ENCODE data around the gene THUMPD2.

The THUMPD2 gene, protein sequence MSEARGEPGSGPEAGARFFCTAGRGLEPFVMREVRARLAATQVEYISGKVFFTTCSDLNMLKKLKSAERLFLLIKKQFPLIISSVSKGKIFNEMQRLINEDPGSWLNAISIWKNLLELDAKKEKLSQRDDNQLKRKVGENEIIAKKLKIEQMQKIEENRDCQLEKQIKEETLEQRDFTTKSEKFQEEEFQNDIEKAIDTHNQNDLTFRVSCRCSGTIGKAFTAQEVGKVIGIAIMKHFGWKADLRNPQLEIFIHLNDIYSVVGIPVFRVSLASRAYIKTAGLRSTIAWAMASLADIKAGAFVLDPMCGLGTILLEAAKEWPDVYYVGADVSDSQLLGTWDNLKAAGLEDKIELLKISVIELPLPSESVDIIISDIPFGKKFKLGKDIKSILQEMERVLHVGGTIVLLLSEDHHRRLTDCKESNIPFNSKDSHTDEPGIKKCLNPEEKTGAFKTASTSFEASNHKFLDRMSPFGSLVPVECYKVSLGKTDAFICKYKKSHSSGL

DNA sequence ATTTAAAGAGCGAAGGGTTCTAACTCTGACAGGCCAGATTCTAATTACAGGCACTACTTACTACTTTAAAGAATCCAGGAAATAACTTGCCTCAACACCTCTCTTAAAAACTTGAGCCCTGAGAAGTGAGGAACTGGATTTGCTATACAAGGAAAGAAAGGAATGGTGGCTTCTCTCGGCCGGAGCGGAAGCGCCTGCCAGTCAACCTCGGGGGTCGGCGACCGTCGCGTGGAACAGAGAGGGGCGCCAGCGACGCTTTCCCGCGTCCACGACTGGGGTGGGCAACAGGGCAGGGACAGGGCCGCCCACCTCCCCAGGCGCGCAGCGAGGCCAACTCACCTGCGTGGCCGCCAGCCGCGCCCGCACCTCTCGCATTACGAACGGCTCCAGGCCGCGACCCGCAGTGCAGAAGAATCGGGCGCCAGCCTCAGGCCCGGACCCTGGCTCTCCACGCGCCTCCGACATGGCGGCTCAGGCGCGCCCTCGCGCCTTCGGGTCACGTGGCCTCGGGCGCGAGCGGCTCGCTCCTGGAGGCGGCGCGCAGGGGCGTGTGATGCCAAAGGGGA lies at the start of gene THUMPD2:
Gene THUMPD2, minus strand, starts transcription at position 484 of the 566 bp plus-strand sequence. Its CDS starts 19 bp downstream, at position 465.
- H3K27ac ChIP-seq: peak within 1 kb of the TSS; percentile 51
- TF ChIP-seq, protein P1, sequence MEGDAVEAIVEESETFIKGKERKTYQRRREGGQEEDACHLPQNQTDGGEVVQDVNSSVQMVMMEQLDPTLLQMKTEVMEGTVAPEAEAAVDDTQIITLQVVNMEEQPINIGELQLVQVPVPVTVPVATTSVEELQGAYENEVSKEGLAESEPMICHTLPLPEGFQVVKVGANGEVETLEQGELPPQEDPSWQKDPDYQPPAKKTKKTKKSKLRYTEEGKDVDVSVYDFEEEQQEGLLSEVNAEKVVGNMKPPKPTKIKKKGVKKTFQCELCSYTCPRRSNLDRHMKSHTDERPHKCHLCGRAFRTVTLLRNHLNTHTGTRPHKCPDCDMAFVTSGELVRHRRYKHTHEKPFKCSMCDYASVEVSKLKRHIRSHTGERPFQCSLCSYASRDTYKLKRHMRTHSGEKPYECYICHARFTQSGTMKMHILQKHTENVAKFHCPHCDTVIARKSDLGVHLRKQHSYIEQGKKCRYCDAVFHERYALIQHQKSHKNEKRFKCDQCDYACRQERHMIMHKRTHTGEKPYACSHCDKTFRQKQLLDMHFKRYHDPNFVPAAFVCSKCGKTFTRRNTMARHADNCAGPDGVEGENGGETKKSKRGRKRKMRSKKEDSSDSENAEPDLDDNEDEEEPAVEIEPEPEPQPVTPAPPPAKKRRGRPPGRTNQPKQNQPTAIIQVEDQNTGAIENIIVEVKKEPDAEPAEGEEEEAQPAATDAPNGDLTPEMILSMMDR (IDR thresholded peaks at IDR 0.05): no peak
- H3K4me1 ChIP-seq (ENCODE audit: control insufficient read depth in 1 of 2, insufficient read depth in 1 of 2, low read depth in 1 of 2, low read length in 1 of 2): peaks cover 29 to 31% of the 10 kb centered on the region in 2 experiments
- H3K36me3 ChIP-seq: no peaks in the 10 kb centered on the region
- peak within 1 kb of the TSS; percentile 65 for H3K4me3 ChIP-seq (ENCODE audit: low read depth in 1 of 2, low read length in 1 of 2)
- no peaks in the 10 kb centered on the region for H3K27me3 ChIP-seq
- H3K9me3 ChIP-seq: no peaks in the 10 kb centered on the region

DNA sequence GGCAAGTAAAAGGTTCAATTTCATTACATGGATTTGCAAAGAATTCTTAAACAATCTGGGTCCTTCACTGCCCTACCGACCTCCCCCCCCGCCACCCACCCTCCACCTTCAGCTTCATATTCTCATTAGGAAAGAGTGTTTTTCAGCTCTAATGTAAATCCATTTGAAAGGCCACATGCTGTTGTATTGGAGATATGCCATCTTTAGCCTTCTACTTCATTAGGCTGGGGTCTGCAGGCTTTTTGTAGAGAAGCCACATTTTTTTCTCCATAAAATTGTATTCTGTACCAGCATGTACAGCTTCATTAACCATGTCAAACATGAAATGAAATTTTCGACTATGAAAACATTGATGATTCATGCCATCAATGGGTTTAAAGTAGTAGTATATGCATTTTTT lies 42.8 kb upstream of the THUMPD2 start:
- Histone ChIP-seq H3K27me3 (no peaks in the 10 kb centered on the region), H3K9me3 (no peaks in the 10 kb centered on the region), H3K4me3 (ENCODE audit: low read depth in 1 of 2, low read length in 1 of 2) (no peak overlapping the region), H3K4me1 (ENCODE audit: control insufficient read depth in 1 of 2, insufficient read depth in 1 of 2, low read depth in 1 of 2, low read length in 1 of 2) (no peaks in the 10 kb centered on the region), H3K36me3 (no peaks in the 10 kb centered on the region), H3K27ac (no peak overlapping the region)
- TF ChIP-seq, protein P1 (IDR thresholded peaks at IDR 0.05): no peak

DNA sequence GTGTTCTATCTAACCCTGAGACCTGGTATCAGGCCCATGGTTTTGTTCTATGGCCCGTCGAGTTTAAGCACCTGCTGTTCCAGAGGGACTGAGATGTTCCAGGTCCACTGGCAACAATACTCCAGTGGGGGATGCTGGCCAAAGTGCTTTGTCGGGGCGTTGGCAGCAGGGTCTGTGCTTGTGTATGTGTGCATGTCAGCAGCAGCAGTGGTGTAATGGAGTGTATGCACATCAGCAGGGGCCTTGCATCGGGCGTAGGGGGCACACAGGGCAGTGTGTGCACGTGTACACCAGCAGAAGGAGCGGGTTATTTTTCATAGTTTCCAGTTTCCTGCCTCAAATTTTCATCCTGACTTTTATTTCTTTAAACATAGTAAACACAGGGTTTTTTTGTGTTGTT lies 37.8 kb upstream of the THUMPD2 start:
- H3K9me3 ChIP-seq: no peaks in the 10 kb centered on the region
- no peaks in the 10 kb centered on the region for H3K4me1 ChIP-seq (ENCODE audit: control insufficient read depth in 1 of 2, insufficient read depth in 1 of 2, low read depth in 1 of 2, low read length in 1 of 2)
- H3K27ac ChIP-seq: no peak overlapping the region
- no peak overlapping the region for H3K4me3 ChIP-seq (ENCODE audit: low read depth in 1 of 2, low read length in 1 of 2)
- TF ChIP-seq, protein P1 (IDR thresholded peaks at IDR 0.05): no peak
- H3K36me3 ChIP-seq: no peaks in the 10 kb centered on the region
- H3K27me3 ChIP-seq: no peaks in the 10 kb centered on the region

DNA sequence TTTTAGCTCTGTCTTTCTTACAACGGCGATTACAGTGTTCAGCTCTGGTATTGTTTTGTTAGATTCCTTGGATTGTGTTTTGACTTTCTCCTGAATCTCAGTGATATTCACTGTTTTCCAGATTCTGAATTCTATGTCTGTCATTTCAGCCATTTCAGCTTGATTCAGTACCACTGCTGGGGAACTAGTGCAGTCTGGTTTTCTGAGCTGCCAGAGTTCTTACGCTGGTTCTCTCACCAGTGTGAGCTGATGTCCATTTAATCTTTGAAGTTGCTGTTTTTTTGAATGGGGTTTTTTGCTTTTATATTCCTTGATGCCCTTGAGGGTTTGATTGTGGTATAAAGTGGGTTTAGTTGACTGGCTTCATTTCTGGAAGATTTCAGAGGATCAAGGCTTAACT lies 37.4 kb upstream of the THUMPD2 start:
- H3K27ac ChIP-seq: no peak overlapping the region
- no peak overlapping the region for H3K4me3 ChIP-seq (ENCODE audit: low read depth in 1 of 2, low read length in 1 of 2)
- no peaks in the 10 kb centered on the region for H3K4me1 ChIP-seq (ENCODE audit: control insufficient read depth in 1 of 2, insufficient read depth in 1 of 2, low read depth in 1 of 2, low read length in 1 of 2)
- no peaks in the 10 kb centered on the region for H3K27me3 ChIP-seq
- TF ChIP-seq, protein P1 (IDR thresholded peaks at IDR 0.05): no peak
- no peaks in the 10 kb centered on the region for H3K36me3 ChIP-seq
- H3K9me3 ChIP-seq: no peaks in the 10 kb centered on the region

DNA sequence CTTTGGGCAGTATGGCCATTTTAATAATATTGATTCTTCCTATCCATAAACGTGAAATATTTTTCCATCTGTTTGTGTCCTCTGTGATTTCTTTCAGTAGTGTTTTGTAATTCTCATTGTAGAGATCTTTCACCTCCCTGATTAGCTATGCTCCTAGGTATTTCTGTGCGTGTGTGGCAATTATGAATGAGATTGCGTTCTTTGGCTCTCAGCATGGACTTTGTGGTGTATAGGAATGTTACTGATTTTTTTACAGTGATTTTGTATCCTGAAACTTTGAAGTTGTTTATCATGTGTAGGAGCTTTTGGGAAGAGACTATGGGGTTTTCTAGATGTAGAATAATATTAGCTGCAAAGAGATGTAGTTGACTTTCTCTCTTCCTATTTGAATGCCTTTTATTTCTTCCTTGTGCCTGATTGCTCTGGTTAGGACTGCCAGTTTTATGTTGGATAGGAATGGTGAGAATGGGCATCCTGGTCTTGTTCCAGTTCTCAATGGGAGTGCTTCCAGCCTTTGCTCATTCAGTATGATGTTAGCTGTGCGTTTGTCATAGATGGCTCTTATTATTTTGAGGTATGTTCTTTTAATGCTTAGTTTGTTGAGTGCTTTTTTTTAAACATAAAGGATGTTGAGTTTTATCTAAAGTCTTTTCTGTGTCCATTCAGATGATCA lies 27.0 kb upstream of the THUMPD2 start:
- H3K27me3 ChIP-seq: no peaks in the 10 kb centered on the region
- no peaks in the 10 kb centered on the region for H3K4me1 ChIP-seq (ENCODE audit: control insufficient read depth in 1 of 2, insufficient read depth in 1 of 2, low read depth in 1 of 2, low read length in 1 of 2)
- no peak overlapping the region for H3K4me3 ChIP-seq (ENCODE audit: low read depth in 1 of 2, low read length in 1 of 2)
- H3K27ac ChIP-seq: no peak overlapping the region
- no peaks in the 10 kb centered on the region for H3K36me3 ChIP-seq
- no peaks in the 10 kb centered on the region for H3K9me3 ChIP-seq
- TF ChIP-seq, protein P1 (IDR thresholded peaks at IDR 0.05): no peak
